NCI-H2029 treated with DMSO at 0.1 percent for 48 hours (cell line): ENCODE data around the gene HDLBP.
"Not testable (repeated sequence)": the region's sequence is repeated elsewhere in the genome, so short reads cannot be mapped to it uniquely, and the experiment has no call there.

Experiments used
- DNase-seq: peaks from one replicate; lab custom pipeline; 2025; lab: John Stamatoyannopoulos, UW

HDLBP gene

GRCh38 chr2:241302759-241303651, 12.5 kb downstream of the HDLBP start:
- no peak for DNase-seq

- no peak for DNase-seq
These were observed 13.4 kb downstream of the HDLBP start for GRCh38 chr2:241302083-241302482.

GRCh38 chr2:241300000-241300399, 15.5 kb downstream of the HDLBP start:
- DNase-seq = no peak

- no peak for DNase-seq
These were observed 16.8 kb downstream of the HDLBP start for GRCh38 chr2:241298673-241299072.

- DNase-seq = no peak
These were observed 18.7 kb downstream of the HDLBP start for GRCh38 chr2:241296767-241297166.

- no peak for DNase-seq
These were observed 20.0 kb downstream of the HDLBP start for GRCh38 chr2:241295326-241296095.

GRCh38 chr2:241293378-241293797, 22.1 kb downstream of the HDLBP start:
- DNase-seq = not testable (repeated sequence)

- DNase-seq = no peak
These were observed 23.5 kb downstream of the HDLBP start for GRCh38 chr2:241291977-241292376.

- no peak for DNase-seq
These were observed 24.3 kb downstream of the HDLBP start for GRCh38 chr2:241291153-241291552.

- DNase-seq = no peak
These were observed 25.9 kb downstream of the HDLBP start for GRCh38 chr2:241289597-241289996.

GRCh38 chr2:241289053-241289452, 26.4 kb downstream of the HDLBP start:
- DNase-seq = no peak

GRCh38 chr2:241288324-241288888, 27.1 kb downstream of the HDLBP start:
- no peak for DNase-seq

GRCh38 chr2:241286348-241287090, 29.0 kb downstream of the HDLBP start:
- no peak for DNase-seq

- no peak for DNase-seq
These were observed 29.9 kb downstream of the HDLBP start for GRCh38 chr2:241285596-241285995.

GRCh38 chr2:241282555-241282954, 32.9 kb downstream of the HDLBP start:
- no peak for DNase-seq

GRCh38 chr2:241280291-241280690, 35.2 kb downstream of the HDLBP start:
- no peak for DNase-seq

- DNase-seq = peak; percentile 53
These were observed 35.6 kb downstream of the HDLBP start for GRCh38 chr2:241279828-241280227.

- DNase-seq = peak; percentile 53
These were observed 36.1 kb downstream of the HDLBP start for GRCh38 chr2:241279413-241279812.

GRCh38 chr2:241278306-241278705, 37.2 kb downstream of the HDLBP start:
- DNase-seq = not testable (repeated sequence)

GRCh38 chr2:241275910-241276309, 39.6 kb downstream of the HDLBP start:
- DNase-seq = no peak

- DNase-seq = no peak
These were observed 40.0 kb downstream of the HDLBP start for GRCh38 chr2:241275504-241275903.

- no peak for DNase-seq
These were observed 41.3 kb downstream of the HDLBP start for GRCh38 chr2:241274127-241274526.
